ENCODE measurements around the gene GALNT9. TPM values are rescaled to one million over a fixed set of nuclear protein-coding genes. Genes with fewer than 3 reads are reported as not detected.

Gene GALNT9
- total RNA-seq, 4 donors from 2014 or later = 0.13 TPM; not detected in 3

- intact Hi-C loops (cut with DNase I; ENCODE audit: low total_unique reads) = no loop called here
- TF ChIP-seq POLR2A (IDR thresholded peaks at IDR 0.05) = no peak
- TF ChIP-seq, protein P1, sequence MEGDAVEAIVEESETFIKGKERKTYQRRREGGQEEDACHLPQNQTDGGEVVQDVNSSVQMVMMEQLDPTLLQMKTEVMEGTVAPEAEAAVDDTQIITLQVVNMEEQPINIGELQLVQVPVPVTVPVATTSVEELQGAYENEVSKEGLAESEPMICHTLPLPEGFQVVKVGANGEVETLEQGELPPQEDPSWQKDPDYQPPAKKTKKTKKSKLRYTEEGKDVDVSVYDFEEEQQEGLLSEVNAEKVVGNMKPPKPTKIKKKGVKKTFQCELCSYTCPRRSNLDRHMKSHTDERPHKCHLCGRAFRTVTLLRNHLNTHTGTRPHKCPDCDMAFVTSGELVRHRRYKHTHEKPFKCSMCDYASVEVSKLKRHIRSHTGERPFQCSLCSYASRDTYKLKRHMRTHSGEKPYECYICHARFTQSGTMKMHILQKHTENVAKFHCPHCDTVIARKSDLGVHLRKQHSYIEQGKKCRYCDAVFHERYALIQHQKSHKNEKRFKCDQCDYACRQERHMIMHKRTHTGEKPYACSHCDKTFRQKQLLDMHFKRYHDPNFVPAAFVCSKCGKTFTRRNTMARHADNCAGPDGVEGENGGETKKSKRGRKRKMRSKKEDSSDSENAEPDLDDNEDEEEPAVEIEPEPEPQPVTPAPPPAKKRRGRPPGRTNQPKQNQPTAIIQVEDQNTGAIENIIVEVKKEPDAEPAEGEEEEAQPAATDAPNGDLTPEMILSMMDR (IDR thresholded peaks at IDR 0.05) = no peak
- no peak overlapping the region for H3K4me3 ChIP-seq (ENCODE audit: low read depth, poor library complexity, severe bottlenecking)
- DNase-seq (ENCODE audit: low spot score in 2 of 2) = no peak
These were observed 90.0 kb downstream of the GALNT9 start for GRCh38 chr12:132239392-132239791.

- WGBS, 2 donors = 78 to 81% methylated on average over 5 of the region's 5 CpGs
- intact Hi-C loops (cut with DNase I; ENCODE audit: low total_unique reads) = no loop called here
- H3K4me3 ChIP-seq (ENCODE audit: low read depth, poor library complexity, severe bottlenecking) = no peak overlapping the region
- no peak for DNase-seq (ENCODE audit: low spot score in 2 of 2)
- TF ChIP-seq, protein P1 (IDR thresholded peaks at IDR 0.05) = no peak
These were observed 90.5 kb downstream of the GALNT9 start for GRCh38 chr12:132238884-132239283.

- intact Hi-C loops (cut with DNase I; ENCODE audit: low total_unique reads) = no loop called here
- 68 to 79% methylated on average over 9 of the region's 9 CpGs for WGBS, 2 donors
These were observed 90.9 kb downstream of the GALNT9 start for GRCh38 chr12:132238488-132238854.

GRCh38 chr12:132237772-132238487, 91.5 kb downstream of the GALNT9 start:
- TF ChIP-seq, protein P1 (IDR thresholded peaks at IDR 0.05) = no peak
- no peak for TF ChIP-seq POLR2A (IDR thresholded peaks at IDR 0.05)
- intact Hi-C loops (cut with DNase I; ENCODE audit: low total_unique reads) = no loop called here
- DNase-seq (ENCODE audit: low spot score in 2 of 2) = no peak
- WGBS, 2 donors = 76 to 79% methylated on average over 25 to 33 of the region's 33 CpGs
- H3K4me3 ChIP-seq (ENCODE audit: low read depth, poor library complexity, severe bottlenecking) = no peak overlapping the region

More at GRCh38 chr12:132238488-132238854, 90.9 kb downstream of the GALNT9 start:
- TF ChIP-seq, protein P1 (IDR thresholded peaks at IDR 0.05) = no peak
- no peak for TF ChIP-seq POLR2A (IDR thresholded peaks at IDR 0.05)
- DNase-seq (ENCODE audit: low spot score in 2 of 2) = no peak
- H3K4me3 ChIP-seq (ENCODE audit: low read depth, poor library complexity, severe bottlenecking) = no peak overlapping the region

- no peak for DNase-seq (ENCODE audit: low spot score in 2 of 2)
- 70 to 71% methylated on average over 14 of the region's 14 CpGs for WGBS, 2 donors
- TF ChIP-seq, protein P1 (IDR thresholded peaks at IDR 0.05) = no peak
- TF ChIP-seq POLR2A (IDR thresholded peaks at IDR 0.05) = no peak
- intact Hi-C loops (cut with DNase I; ENCODE audit: low total_unique reads) = no loop called here
- no peak overlapping the region for H3K4me3 ChIP-seq (ENCODE audit: low read depth, poor library complexity, severe bottlenecking)
These were observed 92.2 kb downstream of the GALNT9 start for GRCh38 chr12:132236930-132237771.

All from lower leg skin (tissue), 4 donors.